ENCODE data around the gene PIP5K1B. TPM values are rescaled to one million over a fixed set of nuclear protein-coding genes. Genes with fewer than 3 reads are reported as not detected.

Gene PIP5K1B
- total RNA-seq, 2 donors from 2014 or later = 0.55 to 0.99 TPM

DNA sequence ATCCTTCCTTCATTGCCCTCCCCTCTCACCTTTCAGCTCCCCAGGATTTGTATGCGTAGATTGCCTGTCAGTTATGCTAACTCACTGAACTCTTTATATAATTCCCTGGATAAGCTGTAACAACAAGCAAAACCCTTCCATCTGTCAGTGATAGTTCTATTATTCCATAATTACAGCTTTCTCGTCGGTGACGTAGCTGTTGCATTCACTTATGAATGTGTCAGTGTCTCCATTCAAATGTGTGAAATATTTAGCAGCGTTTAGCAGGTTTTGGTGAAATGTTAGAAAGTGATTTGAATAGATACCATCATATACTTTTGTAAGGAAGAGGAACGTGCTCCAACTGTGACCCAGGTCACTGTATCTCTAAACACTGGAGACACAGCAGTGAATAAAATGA, 45.2 kb downstream of the PIP5K1B start:
- no peak for DNase-seq
- Mint-ChIP-seq H3K27me3 (peaks cover 33% of the 10 kb centered on the region), H3K4me3 (no peak overlapping the region), H3K4me1 (peaks cover 5% of the 10 kb centered on the region), H3K36me3 (ENCODE audit: low read depth) (no peaks in the 10 kb centered on the region), H3K27ac (no peak overlapping the region)
- ATAC-seq = no peak
- H3K9me3 ChIP-seq (ENCODE audit: control insufficient read depth, low read length, poor library complexity, severe bottlenecking) = no peaks in the 10 kb centered on the region

DNA sequence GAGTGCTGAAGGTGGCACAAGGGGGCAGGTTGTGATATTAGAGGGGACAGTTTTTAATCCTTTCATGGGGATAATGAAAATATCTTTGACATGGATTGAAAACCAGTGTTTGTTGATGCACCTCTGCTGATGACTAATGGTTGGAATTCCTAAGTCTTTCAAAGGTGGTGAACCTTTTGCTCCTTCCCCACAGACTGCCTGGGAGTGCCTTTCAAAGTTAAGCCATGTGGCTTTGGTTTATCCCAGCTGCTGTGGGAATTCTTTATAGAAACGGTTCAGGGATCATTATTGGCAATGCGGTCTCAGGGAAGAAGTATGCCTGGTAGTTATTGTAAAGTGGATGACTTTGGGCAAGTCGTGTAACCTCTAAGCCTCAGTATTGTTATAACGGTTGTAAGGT, 45.7 kb downstream of the PIP5K1B start:
- DNase-seq (no peak), ATAC-seq (no peak)
- Mint-ChIP-seq H3K27me3 (peaks cover 39% of the 10 kb centered on the region), H3K36me3 (ENCODE audit: low read depth) (no peaks in the 10 kb centered on the region), H3K4me3 (no peak overlapping the region), H3K4me1 (peaks cover 5% of the 10 kb centered on the region), H3K27ac (no peak overlapping the region)
- no peaks in the 10 kb centered on the region for H3K9me3 ChIP-seq (ENCODE audit: control insufficient read depth, low read length, poor library complexity, severe bottlenecking)

DNA sequence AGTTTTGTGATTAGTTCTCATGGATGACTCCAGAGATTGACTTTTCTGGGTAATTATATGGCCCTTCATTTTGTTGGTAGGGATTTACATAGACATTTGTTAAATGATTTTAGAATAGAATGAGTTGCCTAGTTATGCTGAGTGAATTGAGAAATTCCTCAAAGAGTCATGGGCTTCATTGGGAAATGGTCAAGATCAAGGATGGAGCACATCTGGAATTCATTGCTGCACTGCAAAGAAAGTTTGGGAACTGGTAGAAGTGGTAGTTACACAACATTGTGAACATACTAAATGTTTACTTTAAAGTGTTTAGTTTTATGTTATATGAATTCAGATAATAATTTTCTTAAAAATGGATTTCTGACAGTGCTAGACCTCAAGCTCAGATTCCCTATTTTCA, 46.5 kb downstream of the PIP5K1B start:
- H3K36me3 Mint-ChIP-seq (ENCODE audit: low read depth) = no peaks in the 10 kb centered on the region
- no peak overlapping the region for H3K27ac Mint-ChIP-seq
- H3K9me3 ChIP-seq (ENCODE audit: control insufficient read depth, low read length, poor library complexity, severe bottlenecking) = no peaks in the 10 kb centered on the region
- no peak for DNase-seq
- H3K4me1 Mint-ChIP-seq = peaks cover 5% of the 10 kb centered on the region
- ATAC-seq = no peak
- H3K4me3 Mint-ChIP-seq = no peak overlapping the region
- peaks cover 39% of the 10 kb centered on the region for H3K27me3 Mint-ChIP-seq

DNA sequence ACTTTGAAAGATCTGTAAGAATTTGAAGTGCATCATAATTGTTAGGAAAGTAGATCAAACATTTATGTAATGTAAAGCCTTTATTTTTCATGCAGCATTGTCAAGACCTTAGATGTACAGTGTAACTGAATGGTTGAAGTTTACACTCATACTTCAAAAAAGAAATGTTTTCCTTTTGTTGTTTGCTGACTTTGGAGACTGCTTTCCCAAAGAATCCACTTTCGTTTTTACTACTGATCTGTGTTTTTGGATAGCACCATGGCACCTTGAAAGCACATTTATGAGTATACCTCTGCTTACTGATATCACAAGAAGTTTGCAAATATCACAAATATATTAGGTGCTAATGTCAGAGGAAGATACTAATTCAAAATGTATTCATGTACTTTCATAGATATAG, 50.0 kb downstream of the PIP5K1B start:
- Mint-ChIP-seq H3K27me3 (peaks cover 36% of the 10 kb centered on the region), H3K27ac (no peak overlapping the region), H3K36me3 (ENCODE audit: low read depth) (peaks cover 3% of the 10 kb centered on the region), H3K4me3 (no peak overlapping the region), H3K4me1 (peaks cover 3% of the 10 kb centered on the region)
- no peaks in the 10 kb centered on the region for H3K9me3 ChIP-seq (ENCODE audit: control insufficient read depth, low read length, poor library complexity, severe bottlenecking)
- no peak for DNase-seq
- no peak for ATAC-seq

DNA sequence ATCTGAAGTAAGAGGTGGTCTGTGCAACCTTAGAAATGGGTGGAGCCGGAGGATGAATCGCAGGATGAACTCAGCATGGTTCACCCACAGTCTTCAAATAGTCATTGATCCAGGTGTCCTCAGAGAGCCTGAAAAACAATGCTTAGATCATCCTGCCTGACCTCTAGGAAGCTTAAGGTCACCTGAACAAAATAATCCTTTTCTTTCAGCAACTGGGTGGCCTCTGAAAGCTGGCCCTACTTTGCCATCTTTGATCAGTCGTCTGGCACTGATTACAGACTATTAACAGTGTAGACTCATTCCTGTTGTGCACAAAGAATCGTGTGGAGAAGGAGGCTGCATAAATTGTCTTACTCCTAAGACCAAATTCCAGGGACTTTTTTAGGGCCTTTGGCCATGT, 50.7 kb downstream of the PIP5K1B start:
- H3K27ac Mint-ChIP-seq = no peak overlapping the region
- H3K36me3 Mint-ChIP-seq (ENCODE audit: low read depth) = peaks cover 3% of the 10 kb centered on the region
- DNase-seq (no peak), ATAC-seq (no peak)
- H3K9me3 ChIP-seq (ENCODE audit: control insufficient read depth, low read length, poor library complexity, severe bottlenecking) = no peaks in the 10 kb centered on the region
- no peaks in the 10 kb centered on the region for H3K4me1 Mint-ChIP-seq
- no peak overlapping the region for H3K4me3 Mint-ChIP-seq
- peaks cover 34% of the 10 kb centered on the region for H3K27me3 Mint-ChIP-seq

DNA sequence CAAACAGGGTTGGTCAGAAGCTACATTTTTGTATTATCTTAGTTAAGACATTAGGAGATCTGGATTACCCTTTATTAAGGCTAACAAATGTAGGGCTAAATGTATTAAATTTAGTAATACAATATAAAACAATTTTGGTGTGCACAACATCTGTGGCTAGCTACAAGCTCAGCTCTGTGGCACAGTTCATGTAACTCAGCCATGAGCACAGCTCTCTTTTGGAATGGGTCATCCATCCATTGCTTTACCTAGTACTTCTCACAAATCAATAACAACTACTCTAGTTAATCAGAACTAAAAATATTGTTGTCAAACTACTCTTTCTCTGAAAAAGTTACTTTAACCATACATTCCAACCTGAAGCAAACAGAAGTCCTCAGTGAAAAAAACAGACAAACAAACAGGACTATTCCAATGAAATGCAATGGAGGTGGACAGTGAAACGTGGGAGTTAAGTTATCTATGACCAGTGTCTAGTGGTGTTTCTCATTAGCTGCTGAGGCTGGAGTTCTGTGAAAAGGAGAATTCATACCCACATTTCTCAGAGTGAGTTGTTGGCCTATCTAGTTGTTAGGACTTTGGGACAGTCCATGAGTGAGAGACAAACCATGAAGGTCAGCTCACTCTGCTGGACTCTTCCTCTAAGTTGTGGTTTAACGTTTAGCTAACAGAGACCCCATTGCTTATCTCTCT, 55.1 kb downstream of the PIP5K1B start:
- Mint-ChIP-seq H3K4me1 (no peaks in the 10 kb centered on the region), H3K4me3 (no peak overlapping the region), H3K27me3 (peaks cover 28% of the 10 kb centered on the region), H3K36me3 (ENCODE audit: low read depth) (peaks cover 3% of the 10 kb centered on the region), H3K27ac (no peak overlapping the region)
- ATAC-seq (no peak), DNase-seq (no peak)
- no peaks in the 10 kb centered on the region for H3K9me3 ChIP-seq (ENCODE audit: control insufficient read depth, low read length, poor library complexity, severe bottlenecking)

DNA sequence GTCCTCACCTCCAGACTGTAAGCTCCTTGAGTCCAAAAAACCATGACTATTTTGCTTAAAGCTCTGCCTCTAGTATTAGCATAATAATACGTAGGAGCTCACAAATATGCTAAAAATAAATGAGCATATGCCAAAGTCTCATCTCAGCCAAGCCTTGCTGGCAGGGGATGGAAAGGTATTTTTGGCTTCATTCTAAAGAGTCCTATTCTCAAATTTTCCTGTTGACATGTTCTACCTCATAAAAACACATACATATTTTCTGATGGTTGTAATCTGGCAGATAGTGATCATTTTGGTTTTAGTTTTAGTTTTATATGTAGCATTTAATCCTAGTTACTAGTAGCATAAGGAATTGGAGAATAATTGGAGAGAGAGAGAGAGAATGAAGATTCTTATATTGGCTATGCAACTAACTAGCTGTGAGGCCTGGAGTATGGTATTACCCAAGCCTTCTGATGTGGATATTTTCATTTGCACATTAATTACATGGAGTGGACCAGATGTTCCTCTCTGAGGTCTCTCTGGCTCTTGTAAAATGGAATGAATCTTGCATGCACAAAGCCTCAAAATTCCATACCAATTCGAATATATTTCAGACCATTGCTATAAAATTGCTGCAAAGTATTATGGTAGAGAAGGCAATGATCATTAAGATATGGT, 55.8 kb downstream of the PIP5K1B start:
- no peak for DNase-seq
- no peaks in the 10 kb centered on the region for H3K9me3 ChIP-seq (ENCODE audit: control insufficient read depth, low read length, poor library complexity, severe bottlenecking)
- H3K27ac Mint-ChIP-seq = no peak overlapping the region
- ATAC-seq = no peak
- peaks cover 3% of the 10 kb centered on the region for H3K36me3 Mint-ChIP-seq (ENCODE audit: low read depth)
- no peak overlapping the region for H3K4me3 Mint-ChIP-seq
- H3K4me1 Mint-ChIP-seq = no peaks in the 10 kb centered on the region
- peaks cover 21% of the 10 kb centered on the region for H3K27me3 Mint-ChIP-seq

DNA sequence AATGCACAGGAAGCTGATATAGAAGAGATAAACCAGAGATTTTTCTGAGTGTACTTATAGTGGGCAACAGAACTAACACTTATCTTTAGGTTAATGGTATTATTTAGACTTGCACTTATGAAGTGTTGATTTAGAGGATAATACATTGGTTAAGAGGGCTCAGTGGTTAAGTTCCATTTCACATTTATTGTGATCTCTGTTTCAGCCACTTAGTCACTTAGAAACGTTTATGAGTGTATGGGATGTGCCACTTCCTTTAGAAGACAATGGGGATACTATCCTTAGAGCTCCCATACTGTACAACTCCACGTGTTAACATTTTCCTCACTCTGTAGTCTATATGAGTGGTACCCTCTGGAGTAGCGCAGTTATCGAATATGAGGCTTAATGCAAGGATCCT, 57.5 kb downstream of the PIP5K1B start:
- ATAC-seq = no peak
- DNase-seq = no peak

DNA sequence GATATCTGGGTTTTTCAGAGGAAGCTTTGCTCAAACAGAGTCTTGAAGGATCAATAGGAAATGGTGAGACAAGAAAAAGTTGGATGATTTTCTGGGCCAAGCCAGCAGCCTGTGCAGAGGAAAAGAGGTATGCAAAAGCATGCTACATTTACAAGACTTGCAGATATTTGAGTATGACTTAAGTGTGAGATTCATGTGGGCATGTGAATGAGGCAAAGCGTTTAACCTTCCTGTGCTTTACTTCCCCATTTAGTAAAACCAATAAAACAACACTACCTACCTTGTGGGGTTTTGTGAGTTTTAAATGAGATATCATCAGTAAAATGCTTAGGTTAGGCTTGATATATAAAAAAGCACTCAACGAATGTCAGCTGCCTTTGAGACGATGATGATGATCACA, 58.1 kb downstream of the PIP5K1B start:
- no peak overlapping the region for H3K27ac Mint-ChIP-seq
- peaks cover 3% of the 10 kb centered on the region for H3K36me3 Mint-ChIP-seq (ENCODE audit: low read depth)
- ATAC-seq = no peak
- no peak overlapping the region for H3K4me3 Mint-ChIP-seq
- no peak for DNase-seq
- H3K4me1 Mint-ChIP-seq = no peaks in the 10 kb centered on the region
- H3K27me3 Mint-ChIP-seq = peaks cover 22% of the 10 kb centered on the region
- H3K9me3 ChIP-seq (ENCODE audit: control insufficient read depth, low read length, poor library complexity, severe bottlenecking) = no peaks in the 10 kb centered on the region

More for the DNA sequence above, 57.5 kb downstream of the PIP5K1B start:
- no peaks in the 10 kb centered on the region for H3K9me3 ChIP-seq (ENCODE audit: control insufficient read depth, low read length, poor library complexity, severe bottlenecking)
- no peak overlapping the region for H3K4me3 Mint-ChIP-seq
- peaks cover 3% of the 10 kb centered on the region for H3K36me3 Mint-ChIP-seq (ENCODE audit: low read depth)
- peaks cover 19% of the 10 kb centered on the region for H3K27me3 Mint-ChIP-seq
- no peak overlapping the region for H3K27ac Mint-ChIP-seq
- no peaks in the 10 kb centered on the region for H3K4me1 Mint-ChIP-seq

DNA sequence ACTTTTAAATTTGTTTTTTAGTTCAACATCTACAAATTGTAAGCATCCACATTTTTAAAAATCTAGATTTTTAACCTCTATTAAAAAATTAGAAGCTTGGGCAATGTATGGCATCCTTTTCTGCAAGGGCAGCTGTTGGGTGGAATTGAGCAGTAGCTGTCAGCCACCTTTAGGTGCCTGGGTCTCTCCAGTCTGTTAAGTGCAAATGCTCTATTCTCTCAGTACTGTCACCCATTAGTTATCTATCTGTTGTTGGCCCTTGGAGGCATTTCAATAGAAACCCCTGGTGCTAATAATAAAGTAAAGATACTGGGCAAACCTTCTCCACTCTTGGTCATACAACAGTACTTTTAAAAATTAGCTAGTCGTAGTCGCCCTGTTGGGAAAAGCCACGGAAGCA, 63.6 kb downstream of the PIP5K1B start:
- no peaks in the 10 kb centered on the region for H3K4me1 Mint-ChIP-seq
- no peaks in the 10 kb centered on the region for H3K36me3 Mint-ChIP-seq (ENCODE audit: low read depth)
- peaks cover 19% of the 10 kb centered on the region for H3K27me3 Mint-ChIP-seq
- DNase-seq = no peak
- H3K27ac Mint-ChIP-seq = no peak overlapping the region
- no peaks in the 10 kb centered on the region for H3K9me3 ChIP-seq (ENCODE audit: control insufficient read depth, low read length, poor library complexity, severe bottlenecking)
- ATAC-seq = no peak
- H3K4me3 Mint-ChIP-seq = no peak overlapping the region

DNA sequence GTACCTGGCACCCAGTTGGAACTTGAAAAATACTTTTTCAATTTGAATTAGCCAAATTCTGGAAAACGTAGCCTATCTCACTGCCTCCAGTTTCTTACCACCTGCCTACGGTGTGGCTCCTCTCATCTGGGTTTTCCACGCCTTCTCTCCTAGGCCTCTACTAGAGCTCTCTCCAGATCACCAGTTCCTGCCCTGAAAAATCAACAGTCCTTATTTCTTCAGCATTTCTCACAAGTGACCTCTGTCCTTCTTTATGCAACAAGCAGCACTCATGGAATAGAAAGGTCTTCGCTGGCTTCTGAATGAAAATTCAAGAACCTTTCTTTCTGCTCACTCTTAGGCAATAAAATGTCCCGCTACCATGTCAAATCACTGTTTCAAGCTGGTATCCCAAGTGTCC, 64.8 kb downstream of the PIP5K1B start:
- DNase-seq (no peak), ATAC-seq (no peak)
- no peaks in the 10 kb centered on the region for H3K9me3 ChIP-seq (ENCODE audit: control insufficient read depth, low read length, poor library complexity, severe bottlenecking)
- Mint-ChIP-seq H3K27me3 (peaks cover 20% of the 10 kb centered on the region), H3K4me1 (no peaks in the 10 kb centered on the region), H3K4me3 (peak overlapping the region; percentile 8), H3K36me3 (ENCODE audit: low read depth) (no peaks in the 10 kb centered on the region), H3K27ac (no peak overlapping the region)

DNA sequence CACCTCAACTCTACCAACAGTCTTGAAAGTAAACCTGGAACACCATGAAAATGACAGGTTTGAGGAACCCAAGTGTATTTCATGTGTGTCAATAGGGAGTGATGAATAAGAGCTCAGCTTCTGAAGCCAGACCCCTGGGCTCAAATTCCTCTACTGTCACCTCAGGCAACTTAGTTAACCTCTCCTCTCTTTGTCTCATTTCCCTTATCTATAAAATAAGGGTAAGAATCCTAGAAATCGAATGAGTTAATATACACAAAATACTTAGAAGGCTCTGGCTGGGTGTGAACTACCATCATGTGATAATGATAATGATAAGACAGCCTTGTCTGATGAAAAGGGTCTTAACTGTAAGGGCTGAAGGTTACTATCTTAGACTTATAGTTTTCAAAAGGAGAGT, 66.3 kb downstream of the PIP5K1B start:
- no peak overlapping the region for H3K27ac Mint-ChIP-seq
- no peaks in the 10 kb centered on the region for H3K36me3 Mint-ChIP-seq (ENCODE audit: low read depth)
- H3K4me1 Mint-ChIP-seq = no peaks in the 10 kb centered on the region
- ATAC-seq = no peak
- no peak overlapping the region for H3K4me3 Mint-ChIP-seq
- no peak for DNase-seq
- peaks cover 27% of the 10 kb centered on the region for H3K27me3 Mint-ChIP-seq
- H3K9me3 ChIP-seq (ENCODE audit: control insufficient read depth, low read length, poor library complexity, severe bottlenecking) = no peaks in the 10 kb centered on the region

DNA sequence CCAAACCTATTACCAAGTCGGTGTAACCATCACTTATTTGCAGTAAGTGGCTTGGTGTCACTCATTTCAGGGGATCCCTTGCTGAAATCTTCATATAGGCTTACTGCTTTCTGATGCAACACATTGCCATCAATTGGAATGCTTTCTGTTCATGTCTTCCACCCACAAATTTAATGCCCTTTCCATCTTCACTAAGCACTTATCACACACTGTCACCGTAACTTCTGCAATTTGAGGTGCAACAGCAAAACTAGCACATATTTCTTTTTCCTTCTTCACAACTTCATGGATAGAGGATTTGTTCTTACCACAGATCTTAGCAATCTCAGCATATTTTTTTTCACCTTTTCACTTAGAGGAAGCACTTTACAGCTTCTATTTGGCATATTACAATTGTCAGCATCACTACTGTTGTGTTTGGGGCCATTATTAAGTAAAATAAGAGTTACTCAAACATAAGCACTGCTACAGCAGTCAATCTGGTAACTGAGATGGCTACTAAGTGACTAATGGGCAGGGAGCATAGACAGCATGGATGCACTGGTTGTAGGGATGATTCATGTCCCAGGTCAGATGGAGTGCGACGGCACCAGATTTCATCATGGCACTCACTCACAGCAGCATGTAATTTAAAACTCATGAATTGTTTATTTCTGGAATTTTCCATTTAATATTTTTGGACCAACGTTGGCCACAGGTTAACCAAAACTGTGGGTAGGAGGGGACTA, 70.1 kb downstream of the PIP5K1B start:
- DNase-seq (no peak), ATAC-seq (no peak)
- Mint-ChIP-seq H3K36me3 (ENCODE audit: low read depth) (peaks cover 2% of the 10 kb centered on the region), H3K4me1 (no peaks in the 10 kb centered on the region), H3K4me3 (no peak overlapping the region), H3K27ac (no peak overlapping the region), H3K27me3 (peaks cover 14% of the 10 kb centered on the region)
- H3K9me3 ChIP-seq (ENCODE audit: control insufficient read depth, low read length, poor library complexity, severe bottlenecking) = no peaks in the 10 kb centered on the region

Data from T-helper 17 cell (primary cell).